GM12878 (cell line): Measurements from ENCODE around the gene SSX2IP. TPM values are rescaled to one million over a fixed set of nuclear protein-coding genes. Genes with fewer than 3 reads are reported as not detected.

ENCODE experiments used
- ATAC-seq: fragments of 200-7000 bp; cut with Tn5 transposase; 3 replicates; pipeline ENCODE4 v1.9.1; 2020; ENCODE audit warnings: mild to moderate bottlenecking, moderate library complexity
- BruUV-seq: library from RNA; stranded (reverse); fragments of 400-500 nt; replicated peaks from 2 replicates; lab custom pipeline; 2021; lab: Mats Ljungman, UMichigan
- CTCF ChIA-PET: fragments of 300-600 bp; sonication (Branson Sonifier 250); formaldehyde crosslinking; extraction: SDS; loops from one replicate; lab custom pipeline; 2021; ENCODE audit warnings: inconsistent platforms; lab: Yijun Ruan, JAX
- POLR2A ChIA-PET: fragments of 350-600 bp; formaldehyde crosslinking; extraction: SDS; loops from one replicate; lab custom pipeline; 2021; ENCODE audit warnings: inconsistent platforms; lab: Charles Lee
- RAD21 ChIA-PET: fragments of 300-600 bp; sonication (Branson Sonifier 250); formaldehyde crosslinking; loops from one replicate; lab custom pipeline; 2023; ENCODE audit warnings: antibody characterized with exemption; ENCODE audit not compliant: unreplicated experiment; lab: Charles Lee
- SMC1A ChIA-PET: fragments of 300-600 bp; sonication (Branson Sonifier 250); formaldehyde crosslinking; loops from one replicate; lab custom pipeline; 2023; ENCODE audit not compliant: unreplicated experiment, uncharacterized antibody; lab: Charles Lee
- DNase-seq: peaks from one replicate; pipeline ENCODE4 v3.0.0-alpha.2; 2011; ENCODE audit warnings: low read depth, low spot score
- FAIRE-seq: peaks from 3 replicates; lab custom pipeline; 2011; peaks lifted over from hg19 to GRCh38; lab: Jason Lieb, UNC
- H2AFZ ChIP-seq: 2 replicates; pipeline ENCODE4 v1.6.0; 2011; ENCODE audit warnings: low read depth, low read length, control low read depth; ENCODE audit not compliant: control insufficient read depth
- H3K27ac ChIP-seq: 2 replicates; pipeline ENCODE4 v1.5.1; 2011; ENCODE audit warnings: control low read depth; ENCODE audit not compliant: control insufficient read depth, insufficient read depth
- H3K27me3 ChIP-seq, 2 experiments: replicated peaks in 1 of 2; 2 replicates each; pipeline versions ENCODE4 v1.6.0 to v1.6.1; 2011; ENCODE audit warnings: low read length in 1 of 2; ENCODE audit not compliant: control insufficient read depth in 2 of 2, insufficient read depth in 2 of 2
- H3K36me3 ChIP-seq, 2 experiments: 2 replicates each; pipeline ENCODE4 v1.5.1; 2011; ENCODE audit warnings: low read length in 1 of 2; ENCODE audit not compliant: control insufficient read depth in 2 of 2, insufficient read depth in 2 of 2
- H3K4me1 ChIP-seq: 2 replicates; pipeline ENCODE4 v1.6.1; 2011; ENCODE audit warnings: mild to moderate bottlenecking, low read length, moderate library complexity, mixed read lengths; ENCODE audit not compliant: control insufficient read depth, insufficient read depth
- H3K4me2 ChIP-seq: 2 replicates; pipeline ENCODE4 v1.6.0; 2011; ENCODE audit warnings: control low read depth; ENCODE audit not compliant: control insufficient read depth, insufficient read depth
- H3K4me3 ChIP-seq: fragments of 200-600 bp; sonication (generic); 2 replicates; pipeline ENCODE4 v1.5.1; 2016
- H3K79me2 ChIP-seq: 2 replicates; pipeline ENCODE4 v1.6.0; 2011; ENCODE audit warnings: low read length; ENCODE audit not compliant: control insufficient read depth, insufficient read depth
- H3K9ac ChIP-seq: 2 replicates; pipeline ENCODE4 v1.8.0; 2011; ENCODE audit warnings: low read length, control low read depth, mixed read lengths; ENCODE audit not compliant: control insufficient read depth, insufficient read depth
- H3K9me3 ChIP-seq: replicated peaks from 3 replicates; pipeline ENCODE4 v1.5.1; 2011; ENCODE audit warnings: mild to moderate bottlenecking, low read length; ENCODE audit not compliant: control insufficient read depth, insufficient read depth
- H4K20me1 ChIP-seq: 2 replicates; pipeline ENCODE4 v1.6.0; 2011; ENCODE audit not compliant: control insufficient read depth, insufficient read depth
- ATF3 ChIP-seq: IDR thresholded peaks from 2 replicates; pipeline ENCODE4 v1.6.1; 2011; ENCODE audit warnings: low read depth, mild to moderate bottlenecking, low read length, moderate library complexity, borderline replicate concordance; ENCODE audit errors: extremely low read depth
- BMI1 ChIP-seq: fragments of 450-650 bp; IDR thresholded peaks from 2 replicates; pipeline ENCODE4 v1.6.1; 2016; ENCODE audit warnings: mild to moderate bottlenecking, moderate library complexity, borderline replicate concordance
- CREM ChIP-seq: IDR thresholded peaks from 2 replicates; pipeline ENCODE4 v1.6.1; 2014; ENCODE audit warnings: antibody characterized with exemption, low read depth
- FOXM1 ChIP-seq: IDR thresholded peaks from 2 replicates; pipeline ENCODE4 v1.6.1; 2012; ENCODE audit warnings: low read depth, mild to moderate bottlenecking, inconsistent platforms, low read length, moderate library complexity
- HDAC2 ChIP-seq: fragments of 200-600 bp; sonication (generic); IDR thresholded peaks from 2 replicates; pipeline ENCODE4 v1.6.1; 2017
- NKRF ChIP-seq: fragments of 450-650 bp; conservative IDR thresholded peaks from 2 replicates; pipeline ENCODE4 v1.6.1; 2017; ENCODE audit warnings: mild to moderate bottlenecking, moderate library complexity
- PAX8 ChIP-seq: fragments of 450-650 bp; IDR thresholded peaks from 2 replicates; pipeline ENCODE4 v1.6.1; 2017; ENCODE audit warnings: mild to moderate bottlenecking, moderate library complexity
- PKNOX1 ChIP-seq: fragments of 450-650 bp; IDR thresholded peaks from 2 replicates; pipeline ENCODE4 v1.6.1; 2016; ENCODE audit warnings: mild to moderate bottlenecking
- RAD51 ChIP-seq: fragments of 450-650 bp; IDR thresholded peaks from 2 replicates; pipeline ENCODE4 v1.6.1; 2016; ENCODE audit warnings: moderate library complexity, mild to moderate bottlenecking, inconsistent platforms
- RELA ChIP-seq: fragments of 450-650 bp; IDR thresholded peaks from 2 replicates; pipeline ENCODE4 v1.8.0; 2014; ENCODE audit warnings: borderline replicate concordance; ENCODE audit not compliant: partially characterized antibody
- SMARCA5 ChIP-seq: fragments of 450-650 bp; IDR thresholded peaks from 2 replicates; pipeline ENCODE4 v1.6.1; 2017; ENCODE audit warnings: mild to moderate bottlenecking
- SMC3 ChIP-seq: IDR thresholded peaks from 2 replicates; pipeline ENCODE4 v1.6.1; 2011; ENCODE audit warnings: low read length, improper control_type of control experiment, borderline replicate concordance
- TCF3 ChIP-seq: IDR thresholded peaks from 2 replicates; pipeline ENCODE4 v1.6.1; 2012; ENCODE audit warnings: low read depth, mild to moderate bottlenecking, low read length, borderline replicate concordance; ENCODE audit not compliant: insufficient read depth
- USF2 ChIP-seq: IDR thresholded peaks from 2 replicates; pipeline ENCODE4 v1.6.1; 2011; ENCODE audit warnings: low read depth, low read length, improper control_type of control experiment, borderline replicate concordance
- WGBS: methylation state at CpG from one replicate; pipeline ENCODE4 v1.1.6; 2016; ENCODE audit warnings: low lambda C conversion rate; ENCODE audit not compliant: insufficient replicate concordance, insufficient coverage; ENCODE audit errors: missing lambda C conversion rate; 5-methylcytosine and 5-hydroxymethylcytosine counted together
- in situ Hi-C: fragments of 300-500 bp; cut with MboI; formaldehyde crosslinking; loops from 9 replicates; pipeline ENCODE4 v1.14.3; 2018; ENCODE audit warnings: mixed read lengths
- intact Hi-C: fragments of 100-400 bp; cut with micrococcal nuclease; formaldehyde crosslinking; loops from one replicate; pipeline ENCODE4 v1.14.2; 2022; ENCODE audit not compliant: unreplicated experiment
- polyA plus RNA-seq, 11 experiments: library from polyadenylated mRNA; depleted of rRNA in 4 of 11; unstranded in 6 of 11; stranded (reverse) in 5 of 11; fragments of >200 nt; fragmentation: Nextera tagmentation in 4 of 11; fragmentation: Illumina TruSeq in 1 of 11; extraction: Ambion mirVana in 4 of 11; extraction: Trizol in 1 of 11; gene quantifications; 1 replicate in 1 of 11; 2 replicates in 10 of 11; pipeline versions ENCODE4 v1.2.1 to v1.2.3, GENCODE V29; 2011 to 2016; ENCODE audit warnings: inconsistent platforms in 2 of 11, missing spikeins in 2 of 11, low read depth in 1 of 11
- total RNA-seq, 4 experiments: library from RNA; depleted of rRNA in 3 of 4; stranded (reverse); fragments of >200 nt in 3 of 4; fragmentation: Illumina TruSeq in 1 of 4; extraction: Trizol in 1 of 4; gene quantifications; 2 replicates each; pipeline versions ENCODE4 v1.2.1 to v1.2.3, GENCODE V29; 2013 to 2021
- TF ChIP-seq, protein P1 (sequence below): fragments of 450-650 bp; IDR thresholded peaks from 2 replicates; pipeline ENCODE4 v1.6.1; 2017; ENCODE audit warnings: low read depth, mild to moderate bottlenecking, moderate library complexity

Gene SSX2IP
- total and polyA plus RNA-seq, 10 of the 15 experiments (the other 5 are each of a cell fraction or from before 2014, with no cell fraction given): 3.3 to 14.0 (median 10.4) TPM

DNA sequence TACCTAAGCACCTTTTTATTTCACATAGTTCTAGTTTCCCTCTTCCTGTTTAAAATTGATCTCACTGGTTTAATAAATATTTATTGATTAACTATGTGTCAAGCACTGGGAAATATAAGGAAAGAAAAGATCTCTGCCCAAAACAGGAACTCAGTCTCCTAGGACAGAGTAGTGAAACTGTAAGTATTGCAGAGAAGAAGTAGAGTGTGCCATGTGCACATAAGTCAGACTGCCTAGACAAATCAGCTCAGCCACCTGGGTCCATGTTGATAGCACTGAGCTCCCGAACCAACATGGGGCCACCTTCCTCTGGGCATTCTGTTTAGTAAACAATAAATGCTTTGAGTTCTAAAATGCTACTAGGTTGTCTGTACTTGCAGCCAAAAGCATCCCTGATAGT lies 9.8 kb upstream of the SSX2IP start (continued):
- TF ChIP-seq USF2: no peak

DNA sequence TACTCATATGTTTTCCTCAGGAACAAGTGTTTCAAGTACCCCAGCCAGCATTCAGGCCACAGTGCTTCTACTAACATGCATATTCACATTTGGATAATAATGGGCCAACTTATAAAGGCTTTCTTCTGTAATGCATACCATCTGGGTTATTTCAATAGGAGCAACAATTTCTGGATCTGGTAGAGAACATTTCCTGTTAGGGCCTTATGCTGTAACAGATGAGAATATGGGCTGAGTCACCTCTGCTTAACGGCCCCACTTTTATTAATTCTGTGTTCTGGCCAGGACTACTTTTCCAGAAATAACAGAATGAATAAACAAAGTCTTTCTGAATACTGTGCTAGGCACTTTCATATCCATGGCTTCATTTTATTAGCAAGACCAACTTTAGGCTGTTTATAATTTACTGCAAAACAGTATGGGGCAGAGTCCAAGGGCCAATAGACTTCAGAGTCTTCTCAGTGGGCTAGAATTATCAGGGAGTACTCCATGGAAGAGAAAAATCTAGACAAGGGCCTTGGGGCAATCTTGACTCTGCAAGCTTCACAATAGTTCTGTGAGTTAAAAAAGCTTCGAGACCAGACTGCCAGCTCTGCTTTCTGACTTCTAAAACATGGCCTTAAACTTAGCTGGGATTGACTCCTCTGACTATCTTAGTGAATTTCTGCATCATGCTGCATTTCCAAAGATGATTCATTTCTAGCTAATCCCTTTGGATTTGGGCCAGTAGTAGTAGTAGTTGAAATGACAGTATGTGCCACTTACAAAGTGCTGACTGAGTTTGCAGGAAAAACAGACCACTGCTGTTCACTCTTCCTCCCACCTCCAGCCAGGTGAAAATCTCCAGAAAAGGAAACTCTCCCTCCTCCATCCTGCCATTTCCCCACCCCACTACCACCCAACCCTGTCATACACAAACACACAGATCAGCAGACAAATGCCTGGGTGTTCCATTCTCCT lies 8.2 kb upstream of the SSX2IP start:
- in situ Hi-C loops: no loop called here
- H3K9me3 ChIP-seq: no peaks in the 10 kb centered on the region
- WGBS: 21% methylated on average over 2 of the region's 2 CpGs
- FAIRE-seq (no peak), ATAC-seq (no peak), DNase-seq (no peak)
- POLR2A ChIA-PET: interaction anchor here (1.6 kb wide), 1 partner anchor 23 kb away, joined by 8 read pairs; no protein-coding TSS in a partner anchor
- H3K27me3 ChIP-seq: no peaks in the 10 kb centered on the region; a peak in 1 of 4 replicates
- SMC1A ChIA-PET: interaction anchor here (0.8 to 12.6 kb wide), 6 partner anchors 8 to 52 kb away, joined by 3 to 113 read pairs (median 6); no protein-coding TSS in a partner anchor
- no peak overlapping the region for H3K4me3 ChIP-seq
- intact Hi-C loops: no loop called here
- RAD21 ChIA-PET: no interaction called here
- H3K27ac ChIP-seq: no peak overlapping the region
- CTCF ChIA-PET: interaction anchor here (1.3 to 1.7 kb wide), 3 partner anchors 9 to 32 kb away, joined by 3 to 5 read pairs (median 5); no protein-coding TSS in a partner anchor
- H3K9ac ChIP-seq: no peak overlapping the region
- BruUV-seq: no TSS peak
- H3K4me1 ChIP-seq: peaks cover 4% of the 10 kb centered on the region; the same call in 1 of the 2 replicates
- H4K20me1 ChIP-seq: no peaks in the 10 kb centered on the region
- H3K4me2 ChIP-seq: no peak overlapping the region
- no peak overlapping the region for H2AFZ ChIP-seq
- no peaks in the 10 kb centered on the region for H3K79me2 ChIP-seq
- H3K36me3 ChIP-seq: no peaks in the 10 kb centered on the region
- TF ChIP-seq, protein P1, sequence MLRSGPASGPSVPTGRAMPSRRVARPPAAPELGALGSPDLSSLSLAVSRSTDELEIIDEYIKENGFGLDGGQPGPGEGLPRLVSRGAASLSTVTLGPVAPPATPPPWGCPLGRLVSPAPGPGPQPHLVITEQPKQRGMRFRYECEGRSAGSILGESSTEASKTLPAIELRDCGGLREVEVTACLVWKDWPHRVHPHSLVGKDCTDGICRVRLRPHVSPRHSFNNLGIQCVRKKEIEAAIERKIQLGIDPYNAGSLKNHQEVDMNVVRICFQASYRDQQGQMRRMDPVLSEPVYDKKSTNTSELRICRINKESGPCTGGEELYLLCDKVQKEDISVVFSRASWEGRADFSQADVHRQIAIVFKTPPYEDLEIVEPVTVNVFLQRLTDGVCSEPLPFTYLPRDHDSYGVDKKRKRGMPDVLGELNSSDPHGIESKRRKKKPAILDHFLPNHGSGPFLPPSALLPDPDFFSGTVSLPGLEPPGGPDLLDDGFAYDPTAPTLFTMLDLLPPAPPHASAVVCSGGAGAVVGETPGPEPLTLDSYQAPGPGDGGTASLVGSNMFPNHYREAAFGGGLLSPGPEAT: no peak
- TF ChIP-seq ATF3: no peak
- TF ChIP-seq BMI1: no peak
- no peak for TF ChIP-seq PAX8
- no peak for TF ChIP-seq RELA
- TF ChIP-seq FOXM1: no peak
- no peak for TF ChIP-seq HDAC2
- TF ChIP-seq TCF3: no peak
- no peak for TF ChIP-seq RAD51
- no peak for TF ChIP-seq SMC3
- TF ChIP-seq SMARCA5: no peak
- TF ChIP-seq CREM: no peak
- no peak for TF ChIP-seq PKNOX1
- no peak for TF ChIP-seq NKRF
